ENCODE data around the gene TP53TG5.

DNA sequence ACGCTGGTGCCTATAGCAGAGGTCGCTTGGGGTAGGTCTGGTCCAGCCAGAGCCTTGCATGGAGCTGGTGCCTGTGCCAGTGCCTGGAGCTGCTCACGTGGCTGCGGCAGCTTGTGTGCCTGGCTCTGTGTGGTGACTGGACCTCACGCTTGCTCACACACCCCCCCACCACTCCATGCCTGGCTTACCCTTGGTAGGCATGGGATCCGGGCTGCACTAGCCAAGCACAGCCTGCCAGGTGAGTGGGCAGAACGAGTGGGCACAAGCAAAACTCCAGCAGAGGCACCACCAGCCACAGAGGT is 16.9 kb upstream of the TP53TG5 start:
- no peak for TF ChIP-seq POLR2A (IDR thresholded peaks at IDR 0.05)
- no peak for TF ChIP-seq CTCF (IDR thresholded peaks at IDR 0.05)

Measured in esophagus squamous epithelium (tissue), 4 donors.